NCI-H1417 treated with DMSO at 0.1 percent for 48 hours (cell line): ENCODE measurements around the gene ACSM2B.
"Not testable (repeated sequence)": the region's sequence is repeated elsewhere in the genome, so short reads cannot be mapped to it uniquely, and the experiment has no call there.

ENCODE experiments used
- DNase-seq: peaks from one replicate; lab custom pipeline; 2025; lab: John Stamatoyannopoulos, UW

The ACSM2B gene, protein sequence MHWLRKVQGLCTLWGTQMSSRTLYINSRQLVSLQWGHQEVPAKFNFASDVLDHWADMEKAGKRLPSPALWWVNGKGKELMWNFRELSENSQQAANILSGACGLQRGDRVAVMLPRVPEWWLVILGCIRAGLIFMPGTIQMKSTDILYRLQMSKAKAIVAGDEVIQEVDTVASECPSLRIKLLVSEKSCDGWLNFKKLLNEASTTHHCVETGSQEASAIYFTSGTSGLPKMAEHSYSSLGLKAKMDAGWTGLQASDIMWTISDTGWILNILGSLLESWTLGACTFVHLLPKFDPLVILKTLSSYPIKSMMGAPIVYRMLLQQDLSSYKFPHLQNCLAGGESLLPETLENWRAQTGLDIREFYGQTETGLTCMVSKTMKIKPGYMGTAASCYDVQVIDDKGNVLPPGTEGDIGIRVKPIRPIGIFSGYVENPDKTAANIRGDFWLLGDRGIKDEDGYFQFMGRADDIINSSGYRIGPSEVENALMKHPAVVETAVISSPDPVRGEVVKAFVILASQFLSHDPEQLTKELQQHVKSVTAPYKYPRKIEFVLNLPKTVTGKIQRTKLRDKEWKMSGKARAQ

DNA sequence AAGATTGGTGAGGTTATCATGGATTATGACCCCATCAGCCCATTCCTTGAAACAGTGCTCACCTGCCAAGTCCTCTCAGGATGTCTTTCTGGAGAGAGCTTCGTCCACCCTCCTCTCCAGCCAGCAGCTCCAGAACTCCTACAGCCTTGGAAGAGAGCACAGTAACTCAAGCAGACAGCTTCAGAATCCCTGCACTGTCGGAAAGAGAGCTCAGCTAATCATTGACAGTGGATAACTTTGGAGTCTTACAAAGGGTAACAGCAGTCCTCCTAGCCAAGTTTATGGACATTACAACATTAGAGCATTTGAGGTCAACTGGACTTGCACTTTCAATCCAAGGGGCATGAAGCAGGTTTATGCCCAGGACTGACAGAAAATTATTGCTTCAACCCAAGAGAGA, at the start of gene ACSM2B:
TSS of gene ACSM2B (minus strand) at position 223 of the 400 bp plus-strand sequence. CDS start 11,522 bp downstream, outside the sequence.
- DNase-seq, result not testable (repeated sequence)

DNA sequence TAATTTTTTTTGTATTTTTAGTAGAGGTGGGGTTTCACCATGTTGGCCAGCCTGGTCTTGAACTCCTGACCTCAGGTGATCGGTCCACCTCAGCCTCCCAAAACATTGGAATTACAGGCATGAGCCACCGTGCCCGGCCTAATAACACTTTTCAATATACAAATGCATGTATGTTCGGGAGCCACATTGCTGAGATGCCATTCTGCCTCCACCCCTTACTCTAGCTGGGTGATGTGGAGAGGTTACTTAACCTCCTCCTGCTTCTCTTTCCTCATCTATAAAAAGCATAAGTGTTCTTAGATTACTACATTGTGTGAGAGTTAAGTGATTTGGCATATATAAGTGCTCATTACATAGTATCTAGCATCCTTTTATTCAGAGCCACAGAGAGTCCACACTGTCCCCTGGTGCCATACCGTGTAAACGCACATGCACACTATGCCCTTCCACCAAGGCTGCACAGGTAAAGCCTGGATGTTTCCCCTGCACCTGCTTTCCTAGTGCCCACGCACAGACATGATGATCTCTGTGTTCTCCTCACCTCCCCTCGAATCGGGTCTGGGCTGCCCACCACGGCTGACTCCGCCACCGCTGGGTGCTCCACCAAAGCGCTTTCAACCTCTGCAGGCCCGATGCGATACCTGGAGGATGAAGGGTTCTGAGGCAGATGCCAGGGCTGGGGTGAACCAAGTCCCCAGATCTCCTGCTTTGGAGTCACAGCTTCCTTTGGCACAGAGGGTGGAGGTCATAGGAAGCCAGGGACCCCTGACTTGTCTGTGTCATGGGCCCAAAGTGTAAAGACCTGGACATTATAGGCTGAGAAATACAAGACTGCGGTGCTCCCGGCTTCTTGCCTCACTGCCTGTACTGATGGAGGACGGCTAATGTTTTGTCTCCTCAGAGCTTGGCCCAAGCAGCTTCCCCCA, 49.0 kb upstream of the ACSM2B start:
- no peak for DNase-seq

DNA sequence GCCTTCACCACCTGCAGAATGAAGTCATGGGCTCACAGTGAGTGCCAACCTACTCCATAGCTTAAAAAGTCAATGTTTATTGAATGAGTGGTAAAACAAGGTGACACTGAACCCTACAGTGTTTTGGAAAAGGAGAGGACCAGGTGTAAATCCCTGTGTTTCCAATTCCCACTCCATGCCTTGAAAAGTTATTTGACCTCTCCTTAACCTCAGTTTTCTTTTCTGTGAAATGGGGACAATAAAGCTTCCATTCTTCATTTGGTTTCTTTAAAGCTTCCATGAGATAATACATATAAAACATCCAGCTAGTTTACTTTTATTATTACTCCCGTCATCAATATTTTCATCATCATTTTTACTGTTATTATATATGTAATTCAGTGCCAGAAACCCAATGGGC, 48.0 kb upstream of the ACSM2B start:
- DNase-seq, result no peak

DNA sequence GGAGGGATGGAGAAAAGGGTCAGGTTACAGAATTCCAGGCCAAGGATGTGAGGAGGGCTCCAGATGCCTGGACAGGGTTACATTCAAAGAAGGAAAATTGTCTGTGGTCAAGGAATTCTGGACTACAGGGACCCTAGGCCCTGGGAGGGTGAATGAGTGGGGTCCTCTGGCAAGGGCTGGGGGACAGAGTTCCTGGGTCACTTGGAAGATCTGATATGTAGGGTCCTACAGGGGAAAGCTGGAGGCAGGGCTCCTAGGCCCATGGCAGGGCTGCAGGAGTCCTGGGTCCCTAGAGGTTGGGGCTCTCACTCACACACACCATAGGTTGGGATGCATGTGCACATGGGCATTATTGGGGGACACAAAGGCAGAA, 46.3 kb upstream of the ACSM2B start:
- DNase-seq, result no peak

DNA sequence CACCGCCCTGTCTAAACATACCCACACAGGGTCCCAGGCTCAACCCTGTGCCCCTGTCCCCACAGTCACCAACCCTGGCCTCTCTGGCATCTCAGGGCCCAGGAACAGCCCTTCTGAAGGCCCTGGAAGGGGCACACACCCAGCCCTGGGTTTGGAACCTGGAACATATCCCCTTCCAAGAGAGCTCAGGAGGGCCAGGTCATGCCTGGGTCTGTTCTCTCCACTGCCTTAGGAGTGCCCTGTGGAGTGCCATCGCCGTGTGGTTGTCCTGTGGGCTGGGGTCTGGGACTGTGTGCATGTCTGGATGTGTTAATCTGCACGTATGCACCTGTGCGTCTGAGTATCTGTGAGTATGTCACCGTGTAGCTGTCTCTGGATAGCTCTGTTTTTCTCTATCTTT, 45.2 kb upstream of the ACSM2B start:
- no peak for DNase-seq

DNA sequence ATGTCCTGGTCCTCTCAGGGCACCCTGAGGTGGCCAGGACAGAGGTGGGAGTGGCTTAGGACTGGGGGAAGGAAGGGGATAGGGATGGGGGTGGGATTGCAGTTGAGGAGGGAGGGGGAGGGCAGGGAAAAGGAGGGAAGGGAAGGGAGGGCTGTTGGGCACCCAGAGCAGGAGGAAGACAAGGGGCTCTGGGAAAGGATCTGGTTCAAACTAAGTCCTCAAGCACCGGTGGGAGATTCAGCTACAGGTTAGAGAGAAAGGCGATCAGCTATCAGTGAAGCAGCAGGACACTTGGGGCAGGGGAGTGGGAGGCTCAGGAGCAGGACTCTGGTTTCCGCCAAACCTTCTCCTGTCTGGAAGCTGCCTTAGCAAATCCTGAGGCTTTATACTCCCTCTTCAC, 44.6 kb upstream of the ACSM2B start:
- no peak for DNase-seq

DNA sequence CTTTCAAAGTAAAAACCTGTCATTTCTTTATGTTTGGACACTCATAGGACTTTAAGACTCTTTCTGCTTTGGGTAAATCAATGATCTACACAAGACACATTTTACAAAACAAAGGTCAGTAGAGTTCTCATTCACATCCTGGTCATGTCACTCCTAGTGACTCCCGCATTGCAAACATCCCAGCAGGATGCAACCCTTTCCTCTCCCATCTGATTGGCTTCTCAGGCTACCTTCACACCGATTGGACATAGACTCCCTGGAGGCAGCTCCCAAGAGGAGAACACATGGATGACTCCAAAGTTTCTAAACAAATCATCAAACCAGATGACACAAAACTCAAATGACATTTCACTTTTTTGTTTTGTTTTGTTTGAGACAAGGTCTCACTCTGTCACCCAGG, 43.8 kb upstream of the ACSM2B start:
- no peak for DNase-seq

DNA sequence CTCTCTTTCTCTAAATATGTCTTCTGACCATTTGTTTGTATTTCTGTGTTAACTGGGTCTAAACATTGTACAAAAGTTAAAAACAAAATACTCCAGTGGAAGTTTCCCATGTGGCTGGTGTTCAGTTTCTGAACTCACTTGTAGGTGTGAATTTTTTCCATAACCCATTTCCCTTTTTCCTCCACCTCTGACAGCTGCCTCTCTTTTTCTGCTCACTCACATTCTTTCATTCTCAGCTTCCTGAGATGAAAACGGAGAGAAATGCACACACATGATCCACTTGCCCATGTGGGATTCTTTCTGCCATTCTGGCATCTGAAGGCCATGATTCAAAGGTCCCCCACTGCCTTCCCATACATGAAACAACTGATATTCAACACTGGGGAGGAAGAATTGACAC, 41.1 kb upstream of the ACSM2B start:
- DNase-seq, result no peak

DNA sequence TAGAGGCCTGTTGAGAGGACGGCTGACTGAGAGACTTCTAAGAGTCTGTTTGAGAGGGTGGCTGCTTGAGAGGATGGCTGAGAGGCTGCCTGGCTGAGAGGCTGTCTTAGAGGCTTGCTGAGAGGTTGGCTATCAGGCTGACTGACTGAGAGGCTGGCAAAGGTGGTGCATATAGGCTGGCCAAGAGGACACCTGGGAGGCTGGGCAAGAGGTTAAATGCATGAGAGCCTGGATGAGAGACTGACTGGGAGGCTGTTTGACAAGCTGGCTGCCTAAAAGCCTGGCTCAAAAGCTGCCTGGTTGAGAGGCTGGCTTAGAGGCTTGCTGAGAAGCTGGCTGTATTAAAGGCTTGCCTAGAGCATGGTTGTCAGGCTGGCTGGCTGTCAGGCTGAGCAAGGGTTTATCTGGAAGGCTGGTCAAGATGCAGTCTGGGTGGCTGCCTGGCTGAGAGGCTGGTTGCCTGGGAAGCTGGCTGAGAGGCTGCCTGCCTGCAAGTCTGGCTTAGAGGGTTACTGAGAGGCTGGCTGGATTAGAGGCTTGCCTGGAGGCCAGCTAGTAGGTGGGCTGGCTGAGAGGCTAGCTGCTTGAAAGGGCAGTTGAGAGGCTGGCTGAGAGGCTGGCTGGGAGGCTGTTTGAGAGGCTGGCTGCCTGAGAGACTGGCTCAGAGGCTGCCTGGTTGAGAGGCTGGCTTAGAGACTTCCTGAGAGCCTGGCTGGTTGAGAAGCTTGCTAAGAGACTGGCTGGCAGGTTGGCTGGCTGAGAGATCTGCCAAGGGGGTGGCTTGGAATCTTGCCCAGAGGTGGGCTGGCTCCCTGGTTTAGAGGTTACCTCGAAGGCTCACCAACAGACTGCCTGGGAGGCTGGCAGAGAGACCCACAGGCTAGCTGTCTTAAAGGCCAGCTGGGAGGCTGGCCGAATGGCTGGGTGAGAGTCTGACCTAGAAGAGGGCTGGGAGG, 38.3 kb upstream of the ACSM2B start:
- no peak for DNase-seq

DNA sequence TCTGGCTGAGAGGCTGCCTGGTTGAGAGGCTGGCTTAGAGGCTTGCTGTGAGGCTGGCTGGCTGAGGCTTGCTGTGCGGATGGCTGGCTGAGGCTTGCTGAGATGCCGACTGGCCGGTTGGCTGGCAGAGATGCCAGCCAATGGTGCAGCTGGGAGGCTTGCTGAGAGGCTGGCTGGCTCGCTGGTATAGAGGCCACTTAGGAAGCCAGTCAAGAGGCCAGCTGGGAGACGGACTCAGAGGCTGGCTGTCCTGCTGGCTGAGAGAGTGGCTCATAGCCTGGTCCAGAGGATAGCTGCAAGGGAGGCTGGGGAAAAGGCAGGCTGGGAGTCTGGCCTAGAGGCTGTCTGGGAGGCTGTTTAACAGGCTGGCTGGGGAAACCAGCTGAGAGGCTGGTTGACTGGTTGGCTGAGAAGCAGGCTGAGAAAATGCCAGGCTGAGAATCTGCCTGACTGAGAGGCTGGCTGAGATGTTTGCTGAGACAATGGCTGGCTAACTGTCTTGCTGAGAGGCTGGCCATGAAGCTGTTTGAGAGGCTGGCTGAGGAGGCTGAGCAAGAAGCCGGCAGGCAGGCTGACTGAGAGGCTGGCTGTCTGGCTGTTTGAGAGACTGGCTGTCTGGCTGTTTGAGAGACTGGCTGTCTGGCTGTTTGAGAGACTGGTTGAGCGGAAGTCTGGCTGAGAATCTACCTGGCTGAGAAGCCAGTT, 37.5 kb upstream of the ACSM2B start:
- no peak for DNase-seq

DNA sequence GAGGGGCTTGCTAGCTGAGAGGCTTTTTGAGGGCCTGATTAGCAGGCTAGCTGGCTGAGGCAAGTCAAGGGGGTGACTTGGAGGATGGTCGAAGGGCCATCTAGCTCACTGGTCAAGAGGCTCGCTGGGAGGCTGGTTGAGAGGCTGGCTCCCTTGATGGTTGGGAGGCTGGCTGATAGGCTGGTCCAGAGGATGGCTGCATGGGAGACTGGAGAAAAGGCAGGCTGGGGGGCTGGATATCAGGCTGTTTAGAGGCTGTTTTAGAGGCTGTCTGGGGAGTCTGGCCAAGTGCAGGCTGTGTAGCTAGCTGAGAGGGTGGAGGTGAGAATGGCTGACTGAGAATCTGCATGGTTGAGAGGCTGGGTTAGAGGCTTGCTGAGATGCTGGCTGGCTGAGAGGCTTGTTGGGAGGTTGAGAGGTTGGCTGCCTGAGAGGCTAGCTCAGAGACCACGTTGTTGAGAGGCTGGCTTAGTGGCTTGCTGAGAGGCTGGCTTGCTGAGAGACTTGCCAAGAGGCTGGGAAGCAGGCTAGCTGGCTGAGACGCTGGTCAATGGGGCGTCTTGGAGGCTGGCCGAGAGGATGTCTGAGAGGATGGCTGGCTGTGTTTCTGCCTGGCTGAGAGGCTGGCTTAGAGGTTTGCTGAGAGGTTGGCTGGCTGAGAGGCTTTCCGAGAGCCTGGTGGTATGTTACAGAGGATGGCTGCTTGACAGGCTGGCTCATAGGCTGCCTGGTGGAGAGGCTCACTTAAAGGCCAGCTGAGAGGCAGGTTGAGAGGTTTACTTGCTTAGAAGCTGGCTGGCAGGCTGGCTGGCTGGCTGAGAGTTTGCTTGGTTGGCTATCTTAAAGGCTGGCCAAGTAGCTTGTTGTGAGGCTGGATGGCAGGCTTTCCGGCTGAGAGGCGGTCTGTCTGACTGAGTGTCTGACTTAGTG, 36.6 kb upstream of the ACSM2B start:
- DNase-seq, result no peak

DNA sequence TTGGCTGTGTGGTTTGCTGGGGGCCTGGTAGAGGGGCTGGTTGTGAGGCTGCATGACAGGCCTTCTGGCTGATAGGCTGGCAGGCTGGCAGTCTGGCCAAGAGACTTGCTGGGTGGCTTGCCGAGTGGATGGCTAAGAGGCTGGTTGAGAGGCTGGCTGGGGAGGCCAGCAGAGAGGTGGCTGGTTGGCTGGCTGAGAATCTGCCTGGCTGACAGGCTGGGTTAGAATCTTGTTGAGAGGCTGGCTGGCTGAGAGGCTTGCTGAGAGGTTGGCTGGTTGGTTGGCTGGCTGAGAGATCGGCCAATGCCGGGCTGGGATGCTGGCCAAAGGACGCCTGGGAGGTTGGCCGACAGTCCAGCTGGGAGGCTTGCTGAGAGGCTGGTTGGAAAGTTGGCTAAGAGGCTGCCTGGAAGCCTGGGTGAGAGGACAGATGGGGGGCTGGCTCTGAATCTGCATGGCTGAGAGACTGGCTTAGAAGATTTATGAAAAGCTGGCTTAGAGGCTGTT, 35.9 kb upstream of the ACSM2B start:
- DNase-seq, result no peak

DNA sequence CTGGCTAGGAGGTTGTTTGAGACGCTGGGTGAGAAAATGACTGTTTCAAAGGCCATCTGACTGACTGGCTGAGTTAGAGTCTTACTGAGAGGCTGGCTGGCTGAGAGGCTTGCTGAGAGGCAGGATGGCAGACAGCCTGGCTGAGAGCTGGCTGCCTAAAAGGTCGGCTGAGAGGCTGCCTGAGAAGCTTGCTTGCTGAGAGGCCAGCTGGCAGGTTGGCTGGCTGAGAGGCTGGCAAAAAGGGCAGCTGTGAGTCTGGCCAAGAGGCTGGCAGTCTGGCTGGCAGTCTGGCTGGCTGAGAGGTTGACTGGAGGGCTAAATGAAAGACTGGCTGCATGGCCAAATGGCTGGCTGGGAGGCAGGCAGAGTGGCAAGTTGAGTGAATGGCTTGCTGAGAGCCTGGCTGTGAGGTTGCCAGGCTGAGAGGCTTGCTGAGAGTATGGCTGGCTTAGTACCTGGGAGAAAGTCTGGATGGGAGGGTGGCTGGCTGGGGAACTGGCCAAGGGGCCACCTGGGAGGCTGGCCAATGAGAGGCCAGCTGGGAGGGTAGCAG, 35.3 kb upstream of the ACSM2B start:
- DNase-seq, result no peak

DNA sequence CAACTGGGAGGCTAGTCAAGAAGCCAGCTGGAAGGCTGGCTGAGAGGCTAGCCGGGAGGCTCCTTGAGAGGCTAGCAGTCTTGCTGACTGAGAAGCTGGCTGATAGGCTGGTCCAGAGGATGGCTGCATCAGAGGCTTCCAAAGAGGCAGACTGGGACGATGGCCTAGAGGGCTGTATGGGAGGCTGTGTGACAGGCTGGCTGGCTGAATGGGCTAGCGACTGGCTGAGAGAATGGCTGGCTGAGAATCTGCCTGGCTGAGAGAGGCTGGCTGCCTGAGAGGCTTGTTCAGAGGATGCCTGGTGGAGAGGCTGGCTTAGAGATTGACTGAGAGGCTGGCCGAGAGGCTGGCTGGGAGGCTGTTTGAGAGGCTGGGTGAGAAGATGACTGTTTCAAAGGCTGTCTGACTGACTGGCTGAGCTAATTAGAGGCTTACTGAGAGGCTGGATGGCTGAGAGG, 34.8 kb upstream of the ACSM2B start:
- DNase-seq, result no peak

DNA sequence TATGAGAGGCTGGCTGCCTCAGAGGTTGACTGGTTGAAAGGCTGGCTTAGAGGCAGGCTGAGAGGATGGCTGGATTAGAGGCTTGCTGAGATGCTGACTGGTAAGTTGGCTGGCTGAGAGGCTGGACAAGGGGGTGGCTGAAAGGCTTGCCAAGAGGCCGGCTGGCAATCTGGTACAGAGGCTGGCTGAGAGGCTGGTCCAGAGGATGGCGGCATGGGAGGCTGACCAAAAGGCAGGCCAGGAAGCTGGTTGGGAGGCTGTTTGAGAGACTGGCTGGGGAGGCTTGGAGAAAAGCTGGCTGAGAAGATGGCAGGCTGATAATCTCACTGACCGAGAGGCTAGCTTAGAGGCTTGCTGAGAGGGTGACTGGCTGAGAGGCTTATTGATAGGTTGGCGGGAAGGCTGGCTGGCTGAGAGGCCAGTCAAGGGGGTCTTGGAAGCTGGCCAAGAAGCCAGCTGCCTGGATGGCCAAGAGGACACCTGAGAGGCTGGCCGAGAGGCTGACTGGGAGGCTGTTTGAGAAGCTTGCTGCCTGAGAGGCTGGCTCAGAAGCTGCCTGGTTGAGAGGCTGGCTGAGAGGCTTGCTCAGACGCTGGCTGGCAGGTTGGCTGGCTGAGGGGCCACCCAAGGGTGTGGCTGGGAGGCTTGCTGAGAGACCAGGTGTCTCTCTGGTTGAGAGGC, 34.2 kb upstream of the ACSM2B start:
- DNase-seq, result no peak

DNA sequence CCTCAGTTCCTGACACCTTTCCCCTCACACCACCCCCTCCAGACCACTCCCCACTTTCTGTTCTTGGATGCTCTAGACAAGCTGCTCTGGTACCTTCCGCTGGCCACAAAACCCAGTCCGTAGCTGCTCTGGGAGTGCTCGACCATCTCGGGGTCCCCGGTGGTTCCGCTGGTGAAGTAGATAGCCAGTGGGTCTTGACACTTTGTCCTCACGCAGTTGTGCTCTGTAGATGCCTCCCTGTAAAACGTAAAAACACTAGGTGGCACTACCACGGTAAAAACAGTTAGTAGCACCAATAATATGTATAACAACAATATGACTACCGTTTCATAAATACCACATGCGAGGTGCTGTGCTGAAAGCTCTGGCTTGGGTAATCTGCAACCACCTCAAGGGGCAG, 26.0 kb upstream of the ACSM2B start:
- DNase-seq, result not testable (repeated sequence)

DNA sequence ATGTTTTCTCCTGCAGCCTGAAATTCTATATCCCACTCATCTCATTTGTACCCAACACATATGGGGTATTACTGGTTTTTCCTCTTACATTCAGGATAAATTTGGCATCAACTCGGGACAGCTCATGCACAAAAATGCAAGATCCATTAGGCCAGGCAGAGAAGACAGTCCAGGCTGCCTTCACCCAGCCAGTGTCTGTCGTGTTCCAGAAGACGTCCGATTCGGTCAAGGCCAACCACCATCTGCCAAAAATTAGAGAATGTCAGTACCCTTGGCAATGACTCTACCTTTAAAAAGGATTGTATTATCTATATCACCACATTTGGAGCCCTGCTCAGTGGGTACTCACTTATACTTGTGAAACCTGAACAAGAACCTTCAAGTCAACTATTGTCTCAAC, 23.3 kb upstream of the ACSM2B start:
- DNase-seq, result not testable (repeated sequence)

DNA sequence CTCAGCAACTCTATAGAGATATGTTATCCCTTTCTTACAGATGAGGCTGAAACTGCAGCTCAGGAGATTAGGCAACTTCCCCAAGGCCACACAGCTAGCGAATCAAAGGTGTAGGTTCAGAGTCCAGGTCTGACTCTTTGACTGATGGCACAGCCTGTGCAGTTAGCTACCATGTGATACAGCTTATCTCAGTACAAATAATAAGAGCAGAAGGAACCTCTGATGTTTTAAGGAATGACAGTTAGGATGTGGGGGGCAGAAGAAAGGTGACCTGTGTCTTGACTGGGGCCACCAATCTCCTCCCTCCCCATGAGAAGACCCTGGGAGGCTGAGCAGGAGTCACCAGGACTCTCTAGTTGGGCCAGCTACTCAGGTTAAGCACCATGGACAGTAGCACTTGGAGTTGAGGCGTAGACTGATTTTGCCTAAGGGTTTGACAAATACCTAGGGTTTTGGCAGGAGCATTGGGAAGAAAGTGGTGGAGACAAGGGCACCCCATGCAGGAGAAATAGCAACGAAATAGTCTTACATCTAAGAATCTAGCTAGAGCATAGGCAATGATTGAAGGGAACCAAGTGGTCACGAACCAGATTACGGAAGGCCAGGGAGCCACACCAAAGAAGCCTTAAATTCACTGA, 22.8 kb upstream of the ACSM2B start:
- no peak for DNase-seq
